ENCODE results near the gene NAALADL2.

GRCh38 chr3:174945276-174945675 is 86.1 kb downstream of the NAALADL2 start:
- TF ChIP-seq EP300 (IDR thresholded peaks at IDR 0.05) (no peak), CTCF (IDR thresholded peaks at IDR 0.05) (no peak)
